Medulla oblongata (tissue), 1 donor: ENCODE results near the gene NTSR2.

Experiments used
- DNase-seq: peaks from one replicate; pipeline ENCODE4 v3.0.0-alpha.2; 2015; ENCODE audit errors: extremely low spot score

The NTSR2 gene, protein sequence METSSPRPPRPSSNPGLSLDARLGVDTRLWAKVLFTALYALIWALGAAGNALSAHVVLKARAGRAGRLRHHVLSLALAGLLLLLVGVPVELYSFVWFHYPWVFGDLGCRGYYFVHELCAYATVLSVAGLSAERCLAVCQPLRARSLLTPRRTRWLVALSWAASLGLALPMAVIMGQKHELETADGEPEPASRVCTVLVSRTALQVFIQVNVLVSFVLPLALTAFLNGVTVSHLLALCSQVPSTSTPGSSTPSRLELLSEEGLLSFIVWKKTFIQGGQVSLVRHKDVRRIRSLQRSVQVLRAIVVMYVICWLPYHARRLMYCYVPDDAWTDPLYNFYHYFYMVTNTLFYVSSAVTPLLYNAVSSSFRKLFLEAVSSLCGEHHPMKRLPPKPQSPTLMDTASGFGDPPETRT

DNA sequence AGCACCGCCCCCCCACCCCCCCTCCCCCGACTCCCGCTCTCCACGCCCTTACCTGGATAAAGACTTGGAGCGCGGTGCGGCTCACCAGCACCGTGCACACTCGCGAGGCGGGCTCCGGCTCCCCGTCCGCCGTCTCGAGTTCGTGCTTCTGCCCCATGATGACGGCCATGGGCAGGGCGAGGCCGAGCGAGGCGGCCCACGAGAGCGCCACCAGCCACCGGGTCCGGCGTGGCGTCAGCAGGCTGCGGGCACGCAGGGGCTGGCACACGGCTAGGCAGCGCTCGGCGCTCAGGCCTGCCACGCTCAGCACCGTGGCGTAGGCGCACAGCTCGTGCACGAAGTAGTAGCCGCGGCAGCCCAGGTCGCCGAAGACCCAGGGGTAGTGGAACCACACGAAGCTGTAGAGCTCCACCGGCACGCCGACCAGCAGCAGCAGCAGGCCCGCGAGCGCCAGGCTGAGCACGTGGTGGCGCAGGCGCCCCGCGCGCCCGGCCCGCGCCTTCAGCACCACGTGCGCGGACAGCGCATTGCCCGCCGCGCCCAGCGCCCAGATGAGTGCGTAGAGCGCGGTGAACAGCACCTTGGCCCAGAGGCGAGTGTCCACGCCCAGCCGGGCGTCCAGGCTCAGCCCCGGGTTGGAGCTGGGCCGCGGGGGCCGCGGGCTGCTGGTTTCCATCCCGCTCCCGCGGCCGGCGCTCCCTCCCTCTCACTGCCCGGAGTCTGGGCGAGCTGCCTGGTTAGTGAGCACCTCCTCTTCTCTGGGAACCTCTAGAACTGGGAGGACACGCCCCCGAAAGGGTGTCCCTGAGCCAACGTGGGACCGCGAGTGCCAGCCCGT lies at the start of gene NTSR2:
NTSR2 (minus strand) TSS at position 742 of the 838 bp plus-strand sequence; CDS start at position 676, 66 bp downstream.
- peak; percentile 79 for DNase-seq

DNA sequence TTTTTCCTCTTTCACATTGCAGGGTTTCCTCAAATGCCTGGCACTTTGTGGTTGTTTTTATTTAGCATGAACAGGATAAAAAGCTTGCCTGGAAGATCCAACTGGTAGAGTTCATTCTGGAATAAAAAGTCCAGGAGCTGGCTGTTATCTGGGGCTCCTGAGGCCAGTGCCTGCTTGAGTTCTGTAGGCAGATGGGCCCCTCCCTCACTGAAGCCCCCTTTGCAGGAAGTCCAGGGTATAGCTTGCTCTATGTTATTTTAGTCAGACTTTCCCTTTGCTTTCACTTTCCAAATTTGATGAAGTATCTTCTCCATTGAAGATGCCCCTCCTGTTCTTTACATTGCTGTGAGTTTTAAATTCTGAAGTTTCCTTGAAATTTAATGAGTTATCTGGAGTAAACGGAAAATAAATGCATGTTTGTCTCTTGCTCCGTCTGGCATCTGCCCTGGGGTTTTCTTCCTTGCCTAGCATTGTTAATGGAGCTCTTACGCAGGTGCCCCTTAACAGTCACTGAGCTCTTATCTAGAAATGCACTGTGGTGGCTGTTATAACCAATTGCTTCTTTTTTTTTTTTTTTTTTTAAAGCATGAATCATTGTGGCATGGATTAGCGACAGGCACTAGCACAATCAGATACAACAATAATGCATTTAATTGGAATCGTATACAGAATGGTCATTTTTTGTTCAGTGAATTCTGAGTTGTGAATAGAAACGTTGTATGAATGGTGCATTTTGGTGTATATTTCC lies 49.4 kb upstream of the NTSR2 start:
- no peak for DNase-seq

DNA sequence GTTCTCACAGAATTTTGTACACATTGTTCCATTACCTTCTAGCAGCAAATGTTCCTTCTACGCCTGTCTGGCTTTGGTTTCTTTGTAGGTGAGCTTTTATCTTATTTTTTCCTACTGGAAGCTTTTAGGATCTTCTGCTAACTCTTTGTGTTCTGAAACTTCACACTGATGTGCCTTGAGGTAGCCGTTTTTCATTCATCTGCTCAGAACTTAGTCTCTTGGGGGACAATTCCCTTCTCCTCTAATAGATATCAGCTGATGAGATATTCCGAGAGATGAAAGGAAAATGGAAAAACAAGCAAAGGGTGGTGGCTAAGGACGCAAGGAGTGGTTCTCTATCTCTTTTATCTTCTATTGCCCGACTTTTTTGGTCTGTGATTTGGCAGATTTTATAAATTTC lies 48.6 kb upstream of the NTSR2 start:
- no peak for DNase-seq

DNA sequence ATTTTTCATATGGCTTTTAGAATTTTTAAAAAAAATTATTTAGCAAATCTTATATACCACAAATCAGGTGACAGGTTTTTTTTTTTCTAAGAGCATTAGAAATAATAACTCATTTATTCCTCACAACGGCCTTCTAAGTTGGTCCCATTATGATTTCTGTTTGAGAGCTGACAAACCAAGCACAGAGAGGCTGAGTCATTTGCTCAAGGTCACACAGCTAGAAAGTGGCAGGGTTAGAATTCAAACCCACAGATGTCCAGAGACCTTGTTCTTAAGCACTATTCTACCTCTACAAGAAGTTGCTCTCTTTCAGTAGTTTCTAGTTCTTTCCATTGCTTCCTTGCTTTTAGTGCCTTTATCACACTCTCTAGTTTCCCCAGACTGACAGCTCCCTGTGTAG lies 47.6 kb upstream of the NTSR2 start:
- DNase-seq = no peak

DNA sequence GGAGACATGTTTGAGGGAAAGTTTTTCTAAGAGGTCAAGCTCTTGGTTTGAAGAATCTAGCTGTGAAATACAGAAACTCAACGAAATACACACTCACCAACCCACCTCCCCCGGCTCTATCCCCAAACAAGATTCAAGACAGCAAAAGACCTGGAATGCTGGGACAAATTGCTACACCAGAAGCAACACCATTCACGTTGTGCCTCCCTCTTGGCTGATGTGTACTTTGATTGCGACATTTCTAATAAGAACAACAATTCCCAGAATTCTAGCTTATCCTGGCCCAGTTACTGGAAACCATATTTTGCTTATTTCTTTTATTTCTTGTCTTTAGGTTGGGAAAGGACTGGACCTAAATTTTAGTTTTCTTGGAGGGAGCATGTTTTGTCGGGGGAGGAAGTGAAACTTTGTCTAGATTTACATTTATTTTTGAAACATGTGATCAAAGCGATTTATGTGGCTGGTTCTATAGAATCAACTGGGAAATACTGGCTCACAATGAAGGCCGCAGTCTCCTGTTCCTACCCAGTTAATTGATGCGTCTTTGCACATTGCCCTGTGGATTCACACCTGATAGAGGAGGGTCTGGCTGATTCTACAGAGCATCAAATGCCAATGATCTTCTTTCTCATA lies 46.8 kb upstream of the NTSR2 start:
- DNase-seq = no peak

DNA sequence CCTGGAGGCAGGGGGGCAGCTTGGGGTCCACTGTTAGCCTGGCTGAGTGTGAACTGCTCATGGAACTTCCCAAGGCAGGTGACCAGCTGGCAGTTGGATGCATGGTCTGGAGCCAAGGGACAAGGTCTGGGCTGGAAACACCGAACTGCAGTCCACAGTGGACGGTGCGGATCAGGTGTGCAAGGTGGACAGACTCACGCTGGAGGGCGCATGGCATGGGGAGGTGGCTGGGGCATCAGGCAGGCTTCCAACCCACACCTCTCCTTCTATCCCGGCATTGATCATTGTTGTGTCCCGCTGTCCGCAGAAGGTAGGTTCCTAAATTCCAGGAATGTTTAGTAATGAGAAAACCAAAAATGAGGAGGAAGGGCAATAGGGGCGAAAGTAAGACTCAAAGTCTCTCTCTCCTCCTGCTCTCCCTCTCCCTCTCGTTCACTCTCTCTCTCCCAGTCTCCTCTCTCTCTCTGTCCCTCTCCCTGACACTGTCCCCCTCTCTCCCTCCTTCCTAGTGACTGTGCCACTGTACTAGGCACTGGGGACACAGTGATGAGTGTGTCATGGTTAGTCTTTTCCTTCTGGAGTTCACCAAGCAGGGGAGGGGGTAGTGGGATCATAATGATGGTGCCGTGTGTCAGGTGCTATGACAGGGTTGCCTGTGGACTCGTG lies 46.1 kb upstream of the NTSR2 start:
- no peak for DNase-seq

DNA sequence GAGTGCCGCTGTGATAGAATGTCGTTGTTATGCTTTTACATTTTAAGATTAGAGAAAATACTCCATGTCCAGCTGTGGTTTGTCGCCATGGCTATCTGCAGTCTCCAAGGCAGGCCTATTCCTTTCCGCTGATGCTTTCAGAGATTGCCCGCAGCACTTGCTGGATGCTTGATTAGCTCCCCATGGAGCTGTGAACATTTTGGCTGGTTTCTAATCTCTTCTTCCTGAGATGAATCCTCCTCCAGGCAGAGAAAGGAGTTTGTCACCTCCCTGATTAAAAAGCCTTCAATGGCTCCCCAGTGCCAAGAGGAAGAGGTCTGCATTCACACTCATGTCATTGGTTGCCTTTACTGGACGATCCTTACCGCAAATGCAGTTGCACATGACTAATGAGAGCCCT lies 43.8 kb upstream of the NTSR2 start:
- DNase-seq = no peak

DNA sequence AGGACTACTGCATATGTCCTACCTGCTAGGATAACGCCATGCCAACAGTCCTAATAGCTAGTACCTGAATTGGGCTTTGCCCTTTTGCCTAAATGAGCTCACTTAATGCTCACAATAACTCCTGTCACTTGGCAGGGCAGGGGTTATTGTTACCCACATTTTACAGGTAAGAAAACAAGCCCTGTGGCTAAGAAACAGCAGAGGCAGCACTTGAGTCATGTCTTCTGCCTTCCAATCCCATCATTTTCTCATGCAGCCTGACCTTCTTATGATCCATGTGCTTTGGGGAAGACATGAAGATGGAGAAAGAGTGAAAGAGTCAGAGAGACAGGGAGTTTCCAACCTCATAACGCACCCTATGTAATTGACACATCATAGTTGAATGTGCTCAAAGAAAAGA lies 42.9 kb upstream of the NTSR2 start:
- no peak for DNase-seq

DNA sequence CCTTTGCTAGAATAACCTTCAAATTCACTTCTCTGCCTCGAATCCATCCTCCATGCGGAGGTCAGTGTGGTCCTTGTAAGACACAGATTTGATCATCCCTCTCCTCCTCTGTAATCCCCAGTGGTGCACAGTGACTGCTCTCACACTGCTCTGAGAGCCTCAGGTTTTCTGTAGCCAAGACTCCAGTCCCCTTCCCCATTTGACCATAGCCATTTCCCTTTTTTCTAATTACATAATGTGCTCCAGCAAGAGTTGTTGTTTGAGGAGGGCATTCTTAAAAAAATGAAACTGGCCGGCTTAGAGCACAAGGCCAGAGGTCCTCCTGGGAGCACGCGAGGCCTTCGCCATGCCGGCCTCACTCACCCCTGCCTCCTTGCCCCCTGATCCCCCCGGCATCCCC lies 41.8 kb upstream of the NTSR2 start:
- DNase-seq = no peak

DNA sequence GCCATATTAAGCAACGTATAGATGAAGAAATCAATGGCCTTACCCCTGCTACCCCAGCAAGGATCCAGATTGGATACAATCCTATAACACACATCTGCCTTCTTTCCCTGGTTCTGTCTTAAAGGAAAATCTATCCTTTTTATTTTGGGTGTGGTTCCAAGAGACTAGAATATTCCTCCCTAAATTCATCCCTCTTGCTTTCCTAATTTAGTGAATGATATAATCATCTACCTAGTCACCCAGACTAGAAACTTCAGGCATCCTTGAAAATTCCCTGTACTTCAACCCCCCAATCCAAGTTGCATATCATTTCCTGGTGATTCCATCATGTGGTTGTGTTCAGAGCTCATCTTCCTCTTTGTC lies 41.3 kb upstream of the NTSR2 start:
- no peak for DNase-seq

DNA sequence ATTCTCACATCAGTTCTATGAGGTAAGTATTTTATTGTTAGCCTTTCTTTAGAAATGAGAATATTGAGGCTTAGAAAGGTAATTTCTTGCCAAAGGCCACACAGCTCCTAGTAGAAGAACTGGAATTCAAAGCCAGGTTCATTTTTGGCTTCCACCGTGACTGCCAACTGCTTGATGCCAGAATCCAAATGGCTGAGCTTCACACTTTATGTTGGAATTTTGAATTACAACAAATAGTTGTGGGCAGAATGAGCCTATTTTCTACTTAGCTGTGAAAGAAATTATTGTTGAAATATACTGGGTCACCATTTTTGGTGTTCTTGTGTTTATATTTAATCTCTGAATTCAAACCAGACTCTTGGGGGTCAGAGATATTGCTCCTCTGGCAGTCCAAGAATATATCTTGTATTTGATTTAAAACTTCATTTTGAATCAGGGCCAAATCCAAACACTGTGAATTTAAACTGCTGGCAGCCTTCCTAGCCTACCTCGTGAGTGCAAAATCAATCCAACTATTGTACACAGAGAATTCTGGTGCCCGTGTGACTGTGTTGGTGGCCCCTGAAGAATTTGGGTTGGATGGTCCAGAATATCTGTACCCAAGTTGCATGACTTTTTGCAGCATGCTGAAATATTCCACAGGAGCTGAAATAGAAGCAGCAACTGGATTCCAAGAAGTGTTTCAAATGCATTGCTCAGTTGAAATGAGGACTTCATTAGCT lies 40.8 kb upstream of the NTSR2 start:
- DNase-seq = peak; percentile 41

DNA sequence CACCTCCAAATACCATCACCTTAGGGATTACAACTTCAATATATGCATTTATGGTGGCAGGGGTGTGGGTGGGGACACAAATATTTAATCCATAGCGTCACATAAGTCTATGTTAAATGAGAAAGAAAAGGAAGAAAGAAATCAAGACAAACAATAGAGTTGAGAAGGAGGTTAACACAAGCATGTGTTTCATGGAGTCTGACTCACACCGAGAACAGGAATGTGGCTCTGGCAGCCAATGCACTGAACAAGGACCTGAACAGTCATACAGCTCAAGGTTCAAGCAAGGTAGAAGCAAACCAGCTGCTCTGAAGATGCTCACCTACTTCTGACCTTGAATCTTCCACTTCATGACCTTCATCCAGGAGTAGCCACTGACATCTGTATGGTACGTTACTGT lies 40.2 kb upstream of the NTSR2 start:
- peak; percentile 25 for DNase-seq

DNA sequence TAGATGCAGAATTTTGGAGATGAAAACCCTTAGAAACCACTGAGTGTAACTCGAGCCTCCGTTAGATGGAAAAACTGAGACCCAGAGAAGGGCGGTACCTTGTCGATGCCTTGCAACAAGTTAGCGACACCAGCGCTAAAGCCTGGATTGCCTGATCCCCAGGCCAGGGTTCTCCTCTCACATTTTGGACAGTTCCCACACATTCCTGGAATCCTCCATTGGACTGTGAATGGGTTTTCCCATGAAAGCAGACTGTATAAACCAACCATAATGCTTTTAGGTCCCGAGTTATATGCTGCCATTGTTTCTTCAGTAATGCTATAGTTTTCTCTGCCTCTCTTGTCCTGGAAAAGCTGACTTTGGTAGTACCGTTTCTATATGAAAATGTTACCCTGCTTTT lies 39.3 kb upstream of the NTSR2 start:
- no peak for DNase-seq

DNA sequence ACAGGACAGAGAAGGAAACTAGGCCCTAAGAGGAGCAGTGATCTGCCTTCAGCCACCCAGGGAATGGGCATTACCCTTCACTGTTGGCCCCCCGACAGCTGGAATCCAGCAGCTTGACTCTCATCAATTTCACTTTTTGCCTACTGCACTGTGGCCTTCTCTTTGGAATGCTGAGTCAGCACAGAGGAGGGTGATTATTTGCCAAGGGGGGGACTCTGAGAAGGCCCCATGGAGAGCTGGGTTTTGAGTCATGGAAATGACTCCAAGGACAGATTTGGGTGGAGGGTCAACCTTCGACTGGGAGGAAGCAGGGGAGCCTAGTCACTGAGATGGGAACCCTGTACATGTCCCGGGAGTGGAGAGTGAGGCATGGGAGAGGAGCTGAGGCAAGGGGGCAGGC lies 38.1 kb upstream of the NTSR2 start:
- DNase-seq = no peak

DNA sequence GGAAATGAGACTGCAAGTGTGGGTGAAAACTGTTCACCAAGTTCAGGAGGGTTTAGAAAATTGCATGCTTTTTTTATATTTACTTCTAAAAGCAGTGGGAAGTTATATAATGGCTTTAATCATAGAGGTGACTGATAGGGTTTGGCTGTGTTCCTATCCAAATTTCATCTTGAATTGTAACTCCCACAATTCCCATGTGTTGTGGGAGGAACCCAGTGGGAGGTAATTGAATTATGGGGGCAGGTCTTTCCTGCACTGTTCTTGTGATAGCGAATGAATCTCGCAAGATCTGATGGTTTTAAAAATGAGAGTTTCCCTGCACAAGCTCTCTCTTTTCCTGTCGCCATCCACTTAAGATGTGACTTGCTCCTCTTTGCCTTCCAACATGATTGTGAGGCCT lies 35.7 kb upstream of the NTSR2 start:
- no peak for DNase-seq

DNA sequence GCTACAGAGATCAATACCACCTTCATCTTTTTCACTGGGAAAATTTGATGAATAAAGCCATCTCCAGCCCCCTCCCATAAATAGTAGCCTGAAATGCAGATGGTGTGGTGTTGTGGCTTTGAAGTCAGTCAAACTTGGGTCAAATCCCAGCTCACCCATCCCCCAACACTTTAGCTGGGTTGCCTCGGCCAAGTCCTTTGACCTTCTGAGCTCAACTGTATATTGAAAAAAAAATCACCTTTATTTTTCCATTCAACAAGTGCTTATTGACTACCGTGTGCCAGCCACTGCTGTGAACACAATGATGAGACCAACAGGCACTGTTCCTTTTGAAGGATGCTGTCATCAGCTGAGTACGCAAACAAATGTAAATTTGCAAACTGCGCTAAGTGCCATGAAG lies 35.1 kb upstream of the NTSR2 start:
- DNase-seq = no peak

DNA sequence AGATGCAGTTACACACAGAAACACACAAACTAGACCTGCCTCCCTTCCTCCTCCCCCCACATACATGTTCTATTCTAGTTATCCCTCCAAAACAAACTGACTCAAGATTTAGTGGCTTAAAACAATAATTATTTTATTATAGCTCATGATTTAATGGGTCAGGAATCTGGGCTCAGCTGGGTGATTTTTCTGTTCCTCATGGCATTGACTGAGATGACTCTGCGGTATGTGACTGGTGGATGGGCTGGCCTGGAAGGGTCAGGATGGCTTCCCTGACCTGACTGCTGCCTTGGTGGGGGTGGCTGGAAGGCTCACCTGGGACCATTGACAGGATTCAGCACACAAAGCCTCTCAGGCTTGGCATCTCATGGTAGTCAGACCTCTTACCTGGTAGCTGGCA lies 33.7 kb upstream of the NTSR2 start:
- DNase-seq = no peak

DNA sequence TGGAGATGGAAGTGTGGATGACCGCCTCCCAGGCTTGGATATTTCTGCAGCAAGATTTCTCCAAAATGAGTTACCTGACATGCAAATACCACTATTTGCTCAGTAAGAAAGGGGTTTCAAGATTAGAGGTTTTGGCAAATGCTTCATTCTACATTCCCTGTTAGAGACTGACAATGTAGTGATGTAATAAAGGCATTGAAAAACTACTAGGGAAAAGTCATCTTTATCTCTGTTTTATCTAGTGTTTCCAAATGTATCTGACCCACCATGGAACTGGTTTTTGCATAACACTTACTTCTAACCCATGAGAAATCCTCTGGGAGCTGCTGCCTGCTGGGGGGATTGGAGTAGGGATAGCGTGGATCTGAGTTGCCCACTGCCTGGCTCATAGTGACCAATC lies 33.0 kb upstream of the NTSR2 start:
- DNase-seq = no peak

DNA sequence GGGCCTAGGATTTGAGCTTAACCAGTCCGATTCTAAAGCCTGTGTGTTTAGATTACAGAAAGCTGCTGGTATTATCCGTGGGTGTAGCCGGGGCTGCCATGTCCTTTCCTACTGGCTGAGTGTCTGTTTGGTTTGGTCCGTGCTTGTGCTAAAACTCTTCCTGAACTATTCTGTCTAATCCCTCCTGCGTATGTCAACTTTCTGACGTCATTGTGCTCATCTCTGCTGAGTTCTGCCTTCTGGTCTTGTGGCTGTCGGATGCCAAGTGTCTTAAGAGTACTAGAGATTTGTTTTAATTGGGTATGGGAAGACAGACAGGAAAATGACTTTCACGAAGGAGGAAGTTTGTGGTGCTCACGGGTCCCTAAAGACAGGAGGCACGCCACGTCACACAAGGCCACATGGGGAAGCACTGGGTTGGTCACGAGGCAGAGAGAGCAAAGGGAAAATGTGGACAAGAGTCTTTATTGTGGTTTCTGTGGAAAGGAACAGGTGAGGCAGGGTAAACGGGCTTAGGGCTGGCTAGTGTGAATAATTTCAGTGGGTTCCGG lies 31.8 kb upstream of the NTSR2 start:
- DNase-seq = peak; percentile 57

DNA sequence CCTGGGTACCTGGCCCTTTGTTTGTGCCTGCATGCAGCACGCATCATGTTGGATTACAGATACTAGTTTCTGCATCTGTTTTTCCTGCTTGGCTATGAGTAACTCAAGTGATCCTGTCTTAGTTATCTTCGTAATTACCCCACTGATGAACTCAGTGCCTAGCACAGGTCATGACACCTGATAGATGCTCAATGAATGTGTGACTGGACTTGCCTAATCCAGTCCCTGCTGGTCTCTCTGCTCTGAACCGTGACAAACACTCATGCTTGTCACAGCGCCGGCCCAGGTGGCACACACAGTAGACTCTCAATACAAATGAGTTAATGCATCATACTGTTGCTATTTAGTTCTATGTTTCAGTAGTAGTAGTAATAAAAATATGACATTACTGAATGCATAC lies 31.2 kb upstream of the NTSR2 start:
- DNase-seq = no peak
